ENCODE data around the gene UBE2L6. TPM values are rescaled to one million over a fixed set of nuclear protein-coding genes. Genes with fewer than 3 reads are reported as not detected.
"Not testable (repeated sequence)": the region's sequence is repeated elsewhere in the genome, so short reads cannot be mapped to it uniquely, and the experiment has no call there.

Gene UBE2L6
- total RNA-seq, 1 donor from 2014 or later, result 36.9 TPM

- ATAC-seq, result no peak
Observed at GRCh38 chr11:57566005-57566904, 1.2 kb downstream of the UBE2L6 start.

- no peak for ATAC-seq
Observed at GRCh38 chr11:57562596-57562995, 4.9 kb downstream of the UBE2L6 start.

- ATAC-seq, result peak; percentile 42
Observed at GRCh38 chr11:57560146-57560545, 7.3 kb downstream of the UBE2L6 start.

GRCh38 chr11:57556041-57556440 lies 11.4 kb downstream of the UBE2L6 start:
- ATAC-seq, result peak; percentile 89

- ATAC-seq, result no peak
Observed at GRCh38 chr11:57555393-57555792, 12.1 kb downstream of the UBE2L6 start.

- ATAC-seq, result no peak
Observed at GRCh38 chr11:57552479-57552878, 15.0 kb downstream of the UBE2L6 start.

- no peak for ATAC-seq
Observed at GRCh38 chr11:57551941-57552340, 15.5 kb downstream of the UBE2L6 start.

GRCh38 chr11:57549983-57550382 lies 17.5 kb downstream of the UBE2L6 start:
- no peak for ATAC-seq

GRCh38 chr11:57547854-57548377 lies 19.6 kb downstream of the UBE2L6 start:
- ATAC-seq, result peak; percentile 27

GRCh38 chr11:57546869-57547475 lies 20.5 kb downstream of the UBE2L6 start:
- ATAC-seq, result peak; percentile 11

- no peak for ATAC-seq
Observed at GRCh38 chr11:57546451-57546850, 21.0 kb downstream of the UBE2L6 start.

GRCh38 chr11:57545883-57546282 lies 21.6 kb downstream of the UBE2L6 start:
- no peak for ATAC-seq

GRCh38 chr11:57544566-57544965 lies 22.9 kb downstream of the UBE2L6 start:
- no peak for ATAC-seq

- ATAC-seq, result no peak
Observed at GRCh38 chr11:57543593-57543992, 23.9 kb downstream of the UBE2L6 start.

- no peak for ATAC-seq
Observed at GRCh38 chr11:57542582-57542981, 24.9 kb downstream of the UBE2L6 start.

GRCh38 chr11:57541169-57541568 lies 26.3 kb downstream of the UBE2L6 start:
- ATAC-seq, result no peak

- no peak for ATAC-seq
Observed at GRCh38 chr11:57539342-57539741, 28.1 kb downstream of the UBE2L6 start.

GRCh38 chr11:57536947-57537619 lies 30.4 kb downstream of the UBE2L6 start, which contains the start of gene SMTNL1:
TSS of gene SMTNL1 (plus strand) at chr11:57537595. CDS start at chr11:57542643, 5,048 bp downstream.
- no peak for ATAC-seq

- ATAC-seq, result not testable (repeated sequence)
Observed at GRCh38 chr11:57534449-57534848, 33.0 kb downstream of the UBE2L6 start.

- peak; percentile 99 for ATAC-seq
Observed at GRCh38 chr11:57530596-57531507, 36.6 kb downstream of the UBE2L6 start, which contains the start of gene TIMM10. TSS of gene TIMM10 (minus strand) at chr11:57530754. CDS start at chr11:57530189, 565 bp downstream.

GRCh38 chr11:57530215-57530595 lies 37.3 kb downstream of the UBE2L6 start:
- peak; percentile 5 for ATAC-seq

- no peak for ATAC-seq
Observed at GRCh38 chr11:57529012-57529411, 38.5 kb downstream of the UBE2L6 start.

All from esophagus mucosa (tissue), 1 donor.